Measurements from ENCODE around the gene PRKCA. TPM values are rescaled to one million over a fixed set of nuclear protein-coding genes. Genes with fewer than 3 reads are reported as not detected.

The PRKCA gene
- total RNA-seq, 1 experiment from 2014 or later: 22.6 TPM

DNA sequence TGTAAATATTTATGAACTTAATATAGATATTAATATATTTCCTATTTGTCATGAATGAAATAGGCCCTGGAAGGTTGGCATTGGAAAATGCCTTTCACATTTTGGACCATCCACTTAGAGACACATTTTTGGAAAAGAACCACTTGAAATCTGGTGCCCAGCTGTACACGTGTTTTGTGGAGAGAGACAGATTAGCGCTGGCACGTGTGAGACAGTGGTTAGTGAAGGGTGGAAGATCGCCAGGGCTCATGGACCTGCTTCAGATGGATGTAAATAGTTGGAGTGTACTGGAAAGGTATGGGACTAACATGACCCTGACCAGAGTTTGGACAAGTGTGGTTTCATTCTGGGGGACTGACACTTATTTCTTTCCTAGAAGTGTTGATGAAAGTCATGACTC is 222.9 kb downstream of the PRKCA start:
- no peak overlapping the region for H3K4me2 ChIP-seq (ENCODE audit: low read length)
- no peak overlapping the region for H3K4me3 ChIP-seq (ENCODE audit: low read length)
- H3K9me3 ChIP-seq (ENCODE audit: low read length): no peaks in the 10 kb centered on the region
- no peak for TF ChIP-seq CTCF (conservative IDR thresholded peaks at IDR 0.05; ENCODE audit: low read depth, low read length)
- H2AFZ ChIP-seq (ENCODE audit: low read length): no peak overlapping the region
- BruUV-seq (replicated peaks): no TSS peak
- ChIA-PET POLR2A (ENCODE audit: unreplicated experiment) (no interaction called here), CTCF (no interaction called here)
- H3F3A ChIP-seq (ENCODE audit: low read length, unreplicated experiment): peaks cover 8% of the 10 kb centered on the region
- H3K27ac ChIP-seq (ENCODE audit: low read length): no peak overlapping the region
- no peaks in the 10 kb centered on the region for H3K27me3 ChIP-seq (ENCODE audit: low read length)
- peaks cover 38% of the 10 kb centered on the region for H3K4me1 ChIP-seq (ENCODE audit: insufficient read depth, low read length)
- ATAC-seq (no peak), DNase-seq (no peak)
- intact Hi-C loops (cut with micrococcal nuclease): no loop called here
- peaks cover 32% of the 10 kb centered on the region for H3K79me2 ChIP-seq (ENCODE audit: low read length)
- H3K9me2 ChIP-seq (replicated peaks; ENCODE audit: low read length): no peaks in the 10 kb centered on the region
- H3K9ac ChIP-seq (ENCODE audit: low read length): no peak overlapping the region
- H3K36me3 ChIP-seq (ENCODE audit: low read depth, low read length): no peaks in the 10 kb centered on the region
- H4K20me1 ChIP-seq (ENCODE audit: low read length): no peaks in the 10 kb centered on the region; the same call in 1 of the 2 replicates

DNA sequence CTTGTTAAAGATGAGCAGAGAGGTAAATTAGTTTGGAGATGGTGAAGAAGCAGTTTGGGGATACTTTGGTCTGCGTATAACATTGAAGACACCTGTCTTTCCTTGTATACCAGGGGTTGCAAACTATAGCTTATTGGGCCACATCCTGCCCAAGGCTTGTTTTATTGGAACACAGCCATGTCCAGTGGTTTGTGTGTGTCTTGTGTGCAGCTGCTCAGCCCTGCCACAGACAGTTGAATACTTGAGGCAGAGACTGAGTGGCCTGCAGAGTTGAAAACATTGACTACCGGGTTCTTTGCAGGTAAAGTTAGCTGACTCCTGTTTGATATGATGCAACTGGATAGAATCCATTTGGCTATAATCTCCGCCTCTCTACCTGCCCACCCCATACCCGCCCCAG is 224.4 kb downstream of the PRKCA start:
- H3K79me2 ChIP-seq (ENCODE audit: low read length): peaks cover 26% of the 10 kb centered on the region
- no peaks in the 10 kb centered on the region for H3K27me3 ChIP-seq (ENCODE audit: low read length)
- H2AFZ ChIP-seq (ENCODE audit: low read length): no peak overlapping the region
- no peak overlapping the region for H3K4me3 ChIP-seq (ENCODE audit: low read length)
- intact Hi-C loops (cut with micrococcal nuclease): no loop called here
- peaks cover 8% of the 10 kb centered on the region for H3F3A ChIP-seq (ENCODE audit: low read length, unreplicated experiment)
- H4K20me1 ChIP-seq (ENCODE audit: low read length): no peaks in the 10 kb centered on the region; the same call in 1 of the 2 replicates
- TF ChIP-seq EZH2phosphoT487 (IDR thresholded peaks at IDR 0.05; ENCODE audit: borderline replicate concordance, low read length): no peak
- TF ChIP-seq EZH2 (IDR thresholded peaks at IDR 0.05; ENCODE audit: low read length, unreplicated experiment): no peak
- no peak for TF ChIP-seq CTCF (conservative IDR thresholded peaks at IDR 0.05; ENCODE audit: low read depth, low read length)
- no TSS peak for BruUV-seq (replicated peaks)
- ChIA-PET CTCF (no interaction called here), POLR2A (ENCODE audit: unreplicated experiment) (no interaction called here)
- no peak overlapping the region for H3K27ac ChIP-seq (ENCODE audit: low read length)
- H3K9me2 ChIP-seq (replicated peaks; ENCODE audit: low read length): no peaks in the 10 kb centered on the region
- DNase-seq (no peak), ATAC-seq (no peak)
- H3K4me2 ChIP-seq (ENCODE audit: low read length): no peak overlapping the region
- H3K36me3 ChIP-seq (ENCODE audit: low read depth, low read length): no peaks in the 10 kb centered on the region
- no peak overlapping the region for H3K9ac ChIP-seq (ENCODE audit: low read length)
- no peaks in the 10 kb centered on the region for H3K9me3 ChIP-seq (ENCODE audit: low read length)
- H3K4me1 ChIP-seq (ENCODE audit: insufficient read depth, low read length): peaks cover 35% of the 10 kb centered on the region

DNA sequence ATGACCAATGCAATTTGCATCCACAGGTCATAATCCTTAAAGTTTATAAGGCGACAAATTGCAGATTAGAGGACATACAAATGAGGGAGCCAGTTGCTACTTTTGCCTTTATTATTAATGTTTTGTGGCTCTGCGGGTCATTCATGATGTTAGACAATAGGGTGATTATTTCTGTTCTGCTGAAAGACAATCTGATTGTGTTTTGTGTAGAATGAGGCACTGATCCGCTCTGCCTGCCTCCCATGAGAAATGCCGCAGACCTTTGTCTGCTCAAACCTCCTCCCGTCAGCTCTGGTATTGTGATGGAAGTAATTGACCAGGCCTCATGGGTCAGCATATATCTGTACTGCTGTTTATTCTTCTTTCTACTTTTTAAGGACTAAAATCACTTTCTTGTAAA is 224.9 kb downstream of the PRKCA start:
- BruUV-seq (replicated peaks): no TSS peak
- Histone ChIP-seq H3K9me2 (replicated peaks; ENCODE audit: low read length) (no peaks in the 10 kb centered on the region), H3K4me1 (ENCODE audit: insufficient read depth, low read length) (peaks cover 32% of the 10 kb centered on the region), H3K4me3 (ENCODE audit: low read length) (no peak overlapping the region), H2AFZ (ENCODE audit: low read length) (no peak overlapping the region), H4K20me1 (ENCODE audit: low read length) (no peaks in the 10 kb centered on the region; the same call in 1 of the 2 replicates), H3K9ac (ENCODE audit: low read length) (no peak overlapping the region), H3F3A (ENCODE audit: low read length, unreplicated experiment) (peaks cover 8% of the 10 kb centered on the region), H3K27ac (ENCODE audit: low read length) (no peak overlapping the region), H3K36me3 (ENCODE audit: low read depth, low read length) (no peaks in the 10 kb centered on the region), H3K27me3 (ENCODE audit: low read length) (no peaks in the 10 kb centered on the region), H3K79me2 (ENCODE audit: low read length) (peaks cover 24% of the 10 kb centered on the region), H3K9me3 (ENCODE audit: low read length) (no peaks in the 10 kb centered on the region), H3K4me2 (ENCODE audit: low read length) (no peak overlapping the region)
- TF ChIP-seq EZH2 (IDR thresholded peaks at IDR 0.05; ENCODE audit: low read length, unreplicated experiment) (no peak), CTCF (conservative IDR thresholded peaks at IDR 0.05; ENCODE audit: low read depth, low read length) (no peak), EZH2phosphoT487 (IDR thresholded peaks at IDR 0.05; ENCODE audit: borderline replicate concordance, low read length) (no peak)
- DNase-seq (no peak), ATAC-seq (no peak)
- ChIA-PET POLR2A (ENCODE audit: unreplicated experiment) (no interaction called here), CTCF (no interaction called here)
- intact Hi-C loops (cut with micrococcal nuclease): no loop called here
